H9 (cell line): ENCODE data around the gene LPAR2. TPM values are rescaled to one million over a fixed set of nuclear protein-coding genes. Genes with fewer than 3 reads are reported as not detected.

Source experiments
- DNase-seq: peaks from one replicate; pipeline ENCODE4 v3.0.0-alpha.2; 2017
- H2AFZ ChIP-seq: one replicate; pipeline ENCODE4 v1.6.1; 2013; ENCODE audit warnings: mild to moderate bottlenecking, low read length, control low read depth, moderate library complexity
- H2AK5ac ChIP-seq: 2 replicates; pipeline ENCODE4 v1.6.1; 2013; ENCODE audit warnings: low read length, control low read depth, mixed read lengths; ENCODE audit not compliant: insufficient read length
- H2BK120ac ChIP-seq: one replicate; pipeline ENCODE4 v1.6.1; 2013; ENCODE audit warnings: low read depth, mild to moderate bottlenecking, low read length, control low read depth, inconsistent platforms; ENCODE audit not compliant: poor library complexity, severe bottlenecking
- H2BK12ac ChIP-seq: 2 replicates; pipeline ENCODE4 v1.6.1; 2013; ENCODE audit warnings: low read length, control low read depth, mixed read lengths, low read depth; ENCODE audit not compliant: insufficient read length
- H2BK15ac ChIP-seq: 2 replicates; pipeline ENCODE4 v1.6.1; 2013; ENCODE audit warnings: low read depth, low read length, control low read depth
- H2BK20ac ChIP-seq: one replicate; pipeline ENCODE4 v1.6.1; 2013; ENCODE audit warnings: low read depth, mild to moderate bottlenecking, low read length, control low read depth, inconsistent platforms; ENCODE audit not compliant: poor library complexity, severe bottlenecking
- H2BK5ac ChIP-seq: 2 replicates; pipeline ENCODE4 v1.6.1; 2013; ENCODE audit warnings: low read length, control low read depth, mixed read lengths; ENCODE audit not compliant: insufficient read length
- H3K14ac ChIP-seq: 2 replicates; pipeline ENCODE4 v1.6.1; 2013; ENCODE audit warnings: low read length, control low read depth; ENCODE audit not compliant: insufficient read depth
- H3K18ac ChIP-seq: 2 replicates; pipeline ENCODE4 v1.6.1; 2013; ENCODE audit warnings: low read depth, mild to moderate bottlenecking, mixed read lengths, low read length, control low read depth; ENCODE audit not compliant: insufficient read length
- H3K23ac ChIP-seq: 2 replicates; pipeline ENCODE4 v1.6.1; 2013; ENCODE audit warnings: low read length, control low read depth, mixed read lengths, low read depth; ENCODE audit not compliant: insufficient read length
- H3K23me2 ChIP-seq: 2 replicates; pipeline ENCODE4 v1.6.1; 2013; ENCODE audit warnings: low read depth, mild to moderate bottlenecking, mixed read lengths, low read length, control low read depth; ENCODE audit not compliant: insufficient read length, poor library complexity, severe bottlenecking
- H3K27ac ChIP-seq: 2 replicates; pipeline ENCODE4 v1.5.1; 2013; ENCODE audit warnings: low read length, control low read depth, mixed read lengths, low read depth; ENCODE audit not compliant: insufficient read length
- H3K27me3 ChIP-seq: 2 replicates; pipeline ENCODE4 v1.6.1; 2013; ENCODE audit warnings: low read length, control low read depth, inconsistent platforms; ENCODE audit not compliant: insufficient read depth
- H3K4ac ChIP-seq: 2 replicates; pipeline ENCODE4 v1.6.1; 2013; ENCODE audit warnings: low read depth, mild to moderate bottlenecking, control low read depth, inconsistent platforms, low read length, moderate library complexity
- H3K4me1 ChIP-seq: 2 replicates; pipeline ENCODE4 v1.6.1; 2013; ENCODE audit warnings: low read length, control low read depth, inconsistent platforms; ENCODE audit not compliant: insufficient read depth
- H3K4me2 ChIP-seq: 2 replicates; pipeline ENCODE4 v1.6.1; 2013; ENCODE audit warnings: low read length, control low read depth, mixed read lengths; ENCODE audit not compliant: insufficient read length, insufficient read depth
- H3K56ac ChIP-seq: 2 replicates; pipeline ENCODE4 v1.6.1; 2013; ENCODE audit warnings: low read depth, mild to moderate bottlenecking, mixed read lengths, low read length, control low read depth; ENCODE audit not compliant: insufficient read length
- H3K79me1 ChIP-seq: 2 replicates; pipeline ENCODE4 v1.6.1; 2013; ENCODE audit warnings: low read depth, mild to moderate bottlenecking, moderate library complexity, low read length, control low read depth, inconsistent platforms; ENCODE audit not compliant: insufficient read depth, poor library complexity, severe bottlenecking
- H3K79me2 ChIP-seq: 2 replicates; pipeline ENCODE4 v1.6.1; 2013; ENCODE audit warnings: low read length, control low read depth, inconsistent platforms; ENCODE audit not compliant: insufficient read depth
- H3K9ac ChIP-seq: 2 replicates; pipeline ENCODE4 v1.6.1; 2013; ENCODE audit warnings: low read length, control low read depth, mixed read lengths; ENCODE audit not compliant: insufficient read length; ENCODE audit errors: extremely low read depth
- H3K9me3 ChIP-seq: one replicate; pipeline ENCODE4 v1.6.1; 2013; ENCODE audit warnings: low read depth, low read length, inconsistent platforms; ENCODE audit not compliant: control insufficient read depth
- H3T11ph ChIP-seq: one replicate; pipeline ENCODE4 v1.6.1; 2013; ENCODE audit warnings: mild to moderate bottlenecking, low read length, control low read depth, inconsistent platforms
- H4K20me1 ChIP-seq: one replicate; pipeline ENCODE4 v1.6.1; 2013; ENCODE audit not compliant: control insufficient read depth, insufficient read length, insufficient read depth
- H4K5ac ChIP-seq: 2 replicates; pipeline ENCODE4 v1.6.1; 2013; ENCODE audit warnings: low read depth, mild to moderate bottlenecking, mixed read lengths, low read length, control low read depth; ENCODE audit not compliant: insufficient read length
- H4K8ac ChIP-seq: replicated peaks from 2 replicates; pipeline ENCODE4 v1.6.1; 2013; ENCODE audit warnings: low read length, control low read depth, mixed read lengths, low read depth; ENCODE audit not compliant: insufficient read length
- H4K91ac ChIP-seq: 2 replicates; pipeline ENCODE4 v1.6.1; 2013; ENCODE audit warnings: low read depth, mild to moderate bottlenecking, moderate library complexity, mixed read lengths, low read length, control low read depth; ENCODE audit not compliant: insufficient read length
- H3K27ac Mint-ChIP-seq, 3 experiments: 2 replicates in 2 of 3; 3 replicates in 1 of 3; pipeline ENCODE4 v1.8.0; 2020 to 2021; ENCODE audit warnings: mixed read lengths in 3 of 3, mild to moderate bottlenecking in 1 of 3, moderate library complexity in 1 of 3
- H3K27me3 Mint-ChIP-seq: 2 replicates; pipeline ENCODE4 v1.8.0; 2021; ENCODE audit warnings: low read depth, mild to moderate bottlenecking, moderate library complexity, mixed read lengths
- H3K36me3 Mint-ChIP-seq, 3 experiments: 2 replicates in 2 of 3; 3 replicates in 1 of 3; pipeline ENCODE4 v1.8.0; 2020 to 2021; ENCODE audit warnings: low read depth in 3 of 3, mixed read lengths in 3 of 3; ENCODE audit not compliant: insufficient read depth in 1 of 3
- H3K4me1 Mint-ChIP-seq, 2 experiments: 2 replicates each; pipeline ENCODE4 v1.8.0; 2020; ENCODE audit warnings: mixed read lengths in 2 of 2
- H3K4me3 Mint-ChIP-seq, 2 experiments: 2 replicates in 1 of 2; 3 replicates in 1 of 2; pipeline ENCODE4 v1.8.0; 2020 to 2021; ENCODE audit warnings: mild to moderate bottlenecking in 2 of 2, mixed read lengths in 2 of 2, moderate library complexity in 1 of 2
- H3K9me3 Mint-ChIP-seq, 2 experiments: 2 replicates in 1 of 2; 3 replicates in 1 of 2; pipeline ENCODE4 v1.8.0; 2020; ENCODE audit warnings: mild to moderate bottlenecking in 2 of 2, mixed read lengths in 2 of 2, moderate library complexity in 1 of 2
- CTCF ChIP-seq: fragments of 200-600 bp; sonication (generic); conservative IDR thresholded peaks from 3 replicates; pipeline ENCODE4 v1.8.0; 2021; ENCODE audit warnings: antibody characterized with exemption, mild to moderate bottlenecking
- WGBS: extraction: QIAGEN DNeasy Blood & Tissue Kit; methylation state at CpG from one replicate; pipeline ENCODE4 v1.1.7; 2013; ENCODE audit warnings: missing lambda C conversion rate, low lambda C conversion rate, mixed read lengths; ENCODE audit not compliant: insufficient read length; ENCODE audit errors: extremely low coverage; 5-methylcytosine and 5-hydroxymethylcytosine counted together
- total RNA-seq: library from RNA; stranded (reverse); gene quantifications from 2 replicates; pipeline ENCODE4 v1.2.1, GENCODE V29; 2021

Gene LPAR2
- total RNA-seq, 1 experiment from 2014 or later: 51.8 TPM

- no peak for DNase-seq
- Mint-ChIP-seq H3K36me3 (peaks cover 35 to 65% (median 58%) of the 10 kb centered on the region in 3 experiments), H3K4me3 (no peak overlapping the region), H3K4me1 (peaks cover 19 to 20% of the 10 kb centered on the region in 2 experiments), H3K27me3 (no peaks in the 10 kb centered on the region), H3K9me3 (no peaks in the 10 kb centered on the region), H3K27ac (peak overlapping the region in 1 of 3 experiments; percentile 76; a peak in 2 of 7 replicates)
- Histone ChIP-seq H4K20me1 (no peaks in the 10 kb centered on the region), H2BK20ac (no peak overlapping the region), H3K79me2 (peaks cover 20% of the 10 kb centered on the region; the same call in 1 of the 2 replicates), H2BK12ac (no peak overlapping the region), H2AK5ac (no peak overlapping the region), H3K23ac (no peak overlapping the region), H3K4me2 (no peak overlapping the region), H3K56ac (no peak overlapping the region), H2AFZ (no peak overlapping the region), H3K18ac (no peak overlapping the region), H3K27me3 (no peaks in the 10 kb centered on the region), H3K14ac (no peak overlapping the region), H3K4me1 (peaks cover 6% of the 10 kb centered on the region; the same call in 1 of the 2 replicates), H4K5ac (no peak overlapping the region), H3K9me3 (no peaks in the 10 kb centered on the region), H3K4ac (no peak overlapping the region), H3K23me2 (no peaks in the 10 kb centered on the region), H2BK120ac (no peak overlapping the region), H3T11ph (no peak overlapping the region), H3K27ac (no peak overlapping the region), H4K8ac (no peak overlapping the region), H3K9ac (no peak overlapping the region), H2BK5ac (no peak overlapping the region), H2BK15ac (no peak overlapping the region), H3K79me1 (peaks cover 5% of the 10 kb centered on the region), H4K91ac (no peak overlapping the region)
- no peak for TF ChIP-seq CTCF
- no CpG with 5 or more reads among the region's 17 CpGs for WGBS
These were observed 31.7 kb upstream of the LPAR2 start for GRCh38 chr19:19659646-19660245.
